ENCODE results near the gene NRXN3. TPM values are rescaled to one million over a fixed set of nuclear protein-coding genes. Genes with fewer than 3 reads are reported as not detected.

NRXN3 gene
- total and polyA plus RNA-seq, 2 of the 13 experiments (the other 11 are each of a cell fraction or from before 2014, with no cell fraction given): 0.03 TPM; not detected in 1

- no peak for TF ChIP-seq FOXJ3 (CRISPR knock-in tag; IDR thresholded peaks at IDR 0.05; ENCODE audit: borderline replicate concordance)
- TF ChIP-seq SNAI1 (CRISPR knock-in tag; IDR thresholded peaks at IDR 0.05; ENCODE audit: borderline replicate concordance): no peak
- TF ChIP-seq, protein P1, sequence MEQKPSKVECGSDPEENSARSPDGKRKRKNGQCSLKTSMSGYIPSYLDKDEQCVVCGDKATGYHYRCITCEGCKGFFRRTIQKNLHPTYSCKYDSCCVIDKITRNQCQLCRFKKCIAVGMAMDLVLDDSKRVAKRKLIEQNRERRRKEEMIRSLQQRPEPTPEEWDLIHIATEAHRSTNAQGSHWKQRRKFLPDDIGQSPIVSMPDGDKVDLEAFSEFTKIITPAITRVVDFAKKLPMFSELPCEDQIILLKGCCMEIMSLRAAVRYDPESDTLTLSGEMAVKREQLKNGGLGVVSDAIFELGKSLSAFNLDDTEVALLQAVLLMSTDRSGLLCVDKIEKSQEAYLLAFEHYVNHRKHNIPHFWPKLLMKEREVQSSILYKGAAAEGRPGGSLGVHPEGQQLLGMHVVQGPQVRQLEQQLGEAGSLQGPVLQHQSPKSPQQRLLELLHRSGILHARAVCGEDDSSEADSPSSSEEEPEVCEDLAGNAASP (CRISPR knock-in tag; IDR thresholded peaks at IDR 0.05; ENCODE audit: borderline replicate concordance): no peak
- no peak for TF ChIP-seq MXD4 (CRISPR knock-in tag; IDR thresholded peaks at IDR 0.05)
- no peak for TF ChIP-seq ZNF101 (CRISPR knock-in tag; IDR thresholded peaks at IDR 0.05; ENCODE audit: borderline replicate concordance, low read depth)
- no peak for TF ChIP-seq HIVEP1 (CRISPR knock-in tag; IDR thresholded peaks at IDR 0.05)
- TF ChIP-seq ISX (CRISPR knock-in tag; conservative IDR thresholded peaks at IDR 0.05): no peak
These were observed 1199.5 kb downstream of the NRXN3 start (continued) for GRCh38 chr14:79369359-79370332.

GRCh38 chr14:79370969-79371368 lies 1200.8 kb downstream of the NRXN3 start:
- ATAC-seq (no peak), DNase-seq (ENCODE audit: low spot score) (no peak), FAIRE-seq (no peak)
- no peak overlapping the region for H3K4me3 ChIP-seq (replicated peaks in 1 of 3; ENCODE audit: insufficient read depth in 1 of 3, low read depth in 2 of 3, low read length in 3 of 3)
- no peaks in the 10 kb centered on the region for H3K36me3 ChIP-seq (replicated peaks in 1 of 2; ENCODE audit: control insufficient read depth in 1 of 2, insufficient read depth in 2 of 2, low read length in 2 of 2)
- POLR2A ChIA-PET: no interaction called here
- no peak overlapping the region for H3K9ac ChIP-seq (ENCODE audit: insufficient read depth, low read depth, low read length)
- no TSS peak for BruUV-seq (replicated peaks)
- peaks cover 58% of the 10 kb centered on the region for H3K9me3 ChIP-seq (ENCODE audit: low read length)
- H4K20me1 ChIP-seq (ENCODE audit: insufficient read depth, low read length): no peaks in the 10 kb centered on the region
- in situ Hi-C loops (cut with HindIII; ENCODE audit: extremely low pct_ligation_motif_present, low pct_unique_long_range_greater_than_20kb) (no loop called here), intact Hi-C loops (cut with micrococcal nuclease; ENCODE audit: unreplicated experiment) (no loop called here)
- H3K4me1 ChIP-seq (ENCODE audit: insufficient read depth, low read length): no peaks in the 10 kb centered on the region
- WGBS (ENCODE audit: low lambda C conversion rate): 30% methylated on average over 1 of the region's 1 CpG
- H3K4me2 ChIP-seq (ENCODE audit: low read depth, low read length): no peak overlapping the region
- CTCF ChIA-PET (ENCODE audit: low intra/inter-chr PET ratio, low total read pairs): no interaction called here
- H3K27ac ChIP-seq (ENCODE audit: extremely low read length, insufficient read depth, low read length): no peak overlapping the region
- H3K79me2 ChIP-seq (ENCODE audit: insufficient read depth, low read length): no peaks in the 10 kb centered on the region
- H2AFZ ChIP-seq (ENCODE audit: low read length): no peak overlapping the region
- H3K27me3 ChIP-seq (ENCODE audit: control insufficient read depth in 1 of 2, insufficient read depth in 2 of 2, low read length in 2 of 2): no peaks in the 10 kb centered on the region
- TF ChIP-seq ZNF136 (CRISPR knock-in tag; IDR thresholded peaks at IDR 0.05; ENCODE audit: low read depth): no peak
- no peak for TF ChIP-seq ZNF83 (CRISPR knock-in tag; IDR thresholded peaks at IDR 0.05; ENCODE audit: borderline replicate concordance)
- no peak for TF ChIP-seq FOXK2 (IDR thresholded peaks at IDR 0.05)
- TF ChIP-seq ZBTB20 (CRISPR knock-in tag; IDR thresholded peaks at IDR 0.05; ENCODE audit: borderline replicate concordance, low read depth): no peak
- TF ChIP-seq RAD51 (IDR thresholded peaks at IDR 0.05; ENCODE audit: borderline replicate concordance): no peak
- no peak for TF ChIP-seq ZNF883 (CRISPR knock-in tag; IDR thresholded peaks at IDR 0.05; ENCODE audit: not compliant biosample characterization)
- TF ChIP-seq CENPX (CRISPR knock-in tag; IDR thresholded peaks at IDR 0.05): no peak
- no peak for TF ChIP-seq ZNF292 (CRISPR knock-in tag; IDR thresholded peaks at IDR 0.05; ENCODE audit: borderline replicate concordance, low read depth)
- TF ChIP-seq REL (CRISPR knock-in tag; conservative IDR thresholded peaks at IDR 0.05): no peak
- TF ChIP-seq ZNF33A (CRISPR knock-in tag; IDR thresholded peaks at IDR 0.05; ENCODE audit: borderline replicate concordance): no peak
- TF ChIP-seq CREM (IDR thresholded peaks at IDR 0.05): no peak
- no peak for TF ChIP-seq CREM (CRISPR knock-in tag; IDR thresholded peaks at IDR 0.05)

Measured in HepG2 (cell line).